Measurements from ENCODE around the gene LRRC26.

GRCh38 chr9:137148242-137148641, 21.6 kb downstream of the LRRC26 start:
- no peak for TF ChIP-seq HDGF (IDR thresholded peaks at IDR 0.05; ENCODE audit: borderline replicate concordance)
- no peak for TF ChIP-seq BHLHE40 (IDR thresholded peaks at IDR 0.05; ENCODE audit: borderline replicate concordance)
- TF ChIP-seq ELF4 (IDR thresholded peaks at IDR 0.05): no peak
- no peak for TF ChIP-seq SUZ12 (IDR thresholded peaks at IDR 0.05)
- TF ChIP-seq TARDBP (IDR thresholded peaks at IDR 0.05): no peak
- no peak for TF ChIP-seq SP1 (IDR thresholded peaks at IDR 0.05)
- no peak for TF ChIP-seq LEF1 (IDR thresholded peaks at IDR 0.05; ENCODE audit: borderline replicate concordance)
- TF ChIP-seq FOXA1 (IDR thresholded peaks at IDR 0.05): no peak
- TF ChIP-seq ARNT (IDR thresholded peaks at IDR 0.05): no peak
- no peak for TF ChIP-seq FOXM1 (IDR thresholded peaks at IDR 0.05; ENCODE audit: borderline replicate concordance)
- no peak for TF ChIP-seq FOXK2 (IDR thresholded peaks at IDR 0.05)
- TF ChIP-seq CTBP1 (IDR thresholded peaks at IDR 0.05; ENCODE audit: borderline replicate concordance): no peak
